HepG2 (cell line): ENCODE data around the gene ZFPL1. TPM values are rescaled to one million over a fixed set of nuclear protein-coding genes. Genes with fewer than 3 reads are reported as not detected.

ENCODE experiments used
- ATF5 ChIP-seq: sonication (generic); formaldehyde crosslinking; IDR thresholded peaks from 2 replicates; pipeline ENCODE4 v1.4.0; 2020; ENCODE audit warnings: mild to moderate bottlenecking, low read depth, missing genetic modification reagents
- JUNB ChIP-seq: sonication (generic); formaldehyde crosslinking; IDR thresholded peaks from 2 replicates; pipeline ENCODE4 v1.8.0; 2022; ENCODE audit warnings: missing genetic modification reagents, mild to moderate bottlenecking, borderline replicate concordance
- KLF16 ChIP-seq, 2 experiments: sonication (generic) in 1 of 2; formaldehyde crosslinking in 1 of 2; IDR thresholded peaks; 2 replicates each; pipeline versions ENCODE4 v1.6.1 to v1.8.0; 2016 to 2023; ENCODE audit warnings: missing genetic modification reagents in 2 of 2, missing compliant biosample characterization in 1 of 2
- PAXIP1 ChIP-seq: sonication (generic); formaldehyde crosslinking; conservative IDR thresholded peaks from 2 replicates; pipeline ENCODE4 v1.4.0; 2020; ENCODE audit warnings: mild to moderate bottlenecking, missing genetic modification reagents, moderate library complexity
- PBX2 ChIP-seq: IDR thresholded peaks from 2 replicates; pipeline ENCODE4 v1.6.1; 2016; ENCODE audit warnings: control low read depth
- PHF8 ChIP-seq: sonication (generic); formaldehyde crosslinking; IDR thresholded peaks from 2 replicates; pipeline ENCODE4 v1.5.0; 2020; ENCODE audit warnings: missing genetic modification reagents
- POLR2A ChIP-seq, 2 experiments: IDR thresholded peaks; 2 replicates each; pipeline ENCODE4 v1.6.1; 2011; ENCODE audit warnings: low read depth in 2 of 2, low read length in 2 of 2, mild to moderate bottlenecking in 1 of 2, moderate library complexity in 1 of 2; ENCODE audit not compliant: insufficient read depth in 1 of 2
- REPIN1 ChIP-seq: sonication (generic); formaldehyde crosslinking; IDR thresholded peaks from 2 replicates; pipeline ENCODE4 v1.8.0; 2022; ENCODE audit warnings: missing genetic modification reagents, low read depth, mild to moderate bottlenecking, borderline replicate concordance
- ZNF10 ChIP-seq: sonication (generic); formaldehyde crosslinking; IDR thresholded peaks from 2 replicates; pipeline ENCODE4 v1.4.0; 2020; ENCODE audit warnings: mild to moderate bottlenecking, low read depth, missing genetic modification reagents, borderline replicate concordance
- ZNF350 ChIP-seq: sonication (generic); formaldehyde crosslinking; IDR thresholded peaks from 2 replicates; pipeline ENCODE4 v1.4.0; 2020; ENCODE audit warnings: mild to moderate bottlenecking, low read depth, missing genetic modification reagents, borderline replicate concordance
- ZNF503 ChIP-seq: sonication (generic); formaldehyde crosslinking; IDR thresholded peaks from 2 replicates; pipeline ENCODE4 v1.4.0; 2020; ENCODE audit warnings: missing genetic modification reagents
- ZNF513 ChIP-seq: sonication (generic); formaldehyde crosslinking; conservative IDR thresholded peaks from 2 replicates; pipeline ENCODE4 v1.5.0; 2020; ENCODE audit warnings: missing genetic modification reagents
- ZNF569 ChIP-seq: sonication (generic); formaldehyde crosslinking; IDR thresholded peaks from 2 replicates; pipeline ENCODE4 v1.5.0; 2020; ENCODE audit warnings: mild to moderate bottlenecking, missing genetic modification reagents, moderate library complexity, borderline replicate concordance
- ZNF629 ChIP-seq: sonication (generic); formaldehyde crosslinking; conservative IDR thresholded peaks from 2 replicates; pipeline ENCODE4 v1.5.0; 2020; ENCODE audit warnings: missing genetic modification reagents
- ZNF724P ChIP-seq: sonication (generic); formaldehyde crosslinking; IDR thresholded peaks from 2 replicates; pipeline ENCODE4 v1.8.0; 2022; ENCODE audit warnings: missing genetic modification reagents, borderline replicate concordance
- ZNF75D ChIP-seq: sonication (generic); formaldehyde crosslinking; IDR thresholded peaks from 2 replicates; pipeline ENCODE4 v1.8.1; 2023; ENCODE audit warnings: missing genetic modification reagents, mild to moderate bottlenecking, borderline replicate concordance
- ZSCAN5A ChIP-seq: sonication (generic); formaldehyde crosslinking; IDR thresholded peaks from 2 replicates; pipeline ENCODE4 v1.8.0; 2022; ENCODE audit warnings: mild to moderate bottlenecking, missing genetic modification reagents, borderline replicate concordance
- polyA plus RNA-seq, 8 experiments: library from polyadenylated mRNA; depleted of rRNA in 3 of 8; stranded (reverse) in 7 of 8; unstranded in 1 of 8; fragments of >200 nt; fragmentation: Illumina TruSeq in 4 of 8; extraction: Trizol in 4 of 8; gene quantifications; 2 replicates each; pipeline versions ENCODE4 v1.2.1 to v1.2.3, GENCODE V29; 2011 to 2016; ENCODE audit warnings: low read depth in 4 of 8, missing spikeins in 1 of 8, mixed read lengths in 1 of 8; ENCODE audit not compliant: insufficient read depth in 1 of 8
- total RNA-seq, 5 experiments: library from RNA; depleted of rRNA; stranded (reverse); fragments of >200 nt; fragmentation: Illumina TruSeq; extraction: Trizol; gene quantifications; 2 replicates each; pipeline ENCODE4 v1.2.3, GENCODE V29; 2016; ENCODE audit warnings: low read depth in 1 of 5

Gene ZFPL1
- total and polyA plus RNA-seq, 2 of the 13 experiments (the other 11 are each of a cell fraction or from before 2014, with no cell fraction given) = 32.2 to 56.0 TPM

- TF ChIP-seq ZNF503 = 0 out of 2 replicates have a peak, but pooled peaks have one; percentile 45
- no peak for TF ChIP-seq ZNF10
- peak; percentile 75; the same call in 1 of the 2 replicates for TF ChIP-seq REPIN1
- TF ChIP-seq KLF16 (CRISPR knock-in tag; IDR thresholded peaks at IDR 0.05) = peak in 1 of 2 experiments; percentile 55; a peak in 1 of 4 replicates
- TF ChIP-seq PHF8 (CRISPR knock-in tag) = peak; percentile 63
- TF ChIP-seq ZNF569 (CRISPR knock-in tag) = no peak
- TF ChIP-seq ZNF350 = peak; percentile 26; the same call in 1 of the 2 replicates
- TF ChIP-seq ATF5 (CRISPR knock-in tag) = no peak
- no peak for TF ChIP-seq POLR2A (IDR thresholded peaks at IDR 0.05; ENCODE audit: insufficient read depth in 1 of 2, low read depth in 2 of 2, low read length in 2 of 2)
- TF ChIP-seq JUNB = no peak
- no peak for TF ChIP-seq PAXIP1 (CRISPR knock-in tag)
- no peak for TF ChIP-seq ZSCAN5A (CRISPR knock-in tag)
- TF ChIP-seq ZNF513 = no peak
- no peak for TF ChIP-seq PBX2
- no peak for TF ChIP-seq ZNF75D (CRISPR knock-in tag)
- TF ChIP-seq ZNF724P (CRISPR knock-in tag) = no peak
- TF ChIP-seq ZNF629 = peak; percentile 48; the same call in 1 of the 2 replicates
Observed at GRCh38 chr11:65112546-65113360, 28.7 kb downstream of the ZFPL1 start (continued).
